Loucy (cell line): ENCODE results near the gene PPIF.

ENCODE experiments used
- H2AFZ ChIP-seq: fragments of 200-600 bp; sonication (generic); 2 replicates; pipeline ENCODE4 v1.6.0; 2016; ENCODE audit warnings: antibody characterized with exemption, mild to moderate bottlenecking, low read length, moderate library complexity
- H3F3A ChIP-seq: fragments of 200-600 bp; 2 replicates; pipeline ENCODE4 v1.6.0; 2016; ENCODE audit warnings: antibody characterized with exemption, low read depth, mild to moderate bottlenecking
- H3K27me3 ChIP-seq: fragments of 200-600 bp; sonication (generic); 2 replicates; pipeline ENCODE4 v1.6.1; 2014; ENCODE audit warnings: low read length, mild to moderate bottlenecking; ENCODE audit not compliant: insufficient read depth, poor library complexity, severe bottlenecking
- H3K36me3 ChIP-seq: fragments of 200-600 bp; sonication (generic); 2 replicates; pipeline ENCODE4 v1.6.1; 2016; ENCODE audit warnings: low read length; ENCODE audit not compliant: insufficient read depth
- H3K4me1 ChIP-seq: fragments of 200-600 bp; sonication (generic); 2 replicates; pipeline ENCODE4 v1.5.1; 2014; ENCODE audit warnings: low read length, mild to moderate bottlenecking; ENCODE audit not compliant: insufficient read depth, poor library complexity, severe bottlenecking
- H3K4me2 ChIP-seq: fragments of 200-600 bp; sonication (generic); 2 replicates; pipeline ENCODE4 v1.6.0; 2014; ENCODE audit warnings: antibody characterized with exemption, low read length, low read depth, mild to moderate bottlenecking; ENCODE audit not compliant: poor library complexity, severe bottlenecking
- H3K4me3 ChIP-seq: fragments of 200-600 bp; sonication (generic); 2 replicates; pipeline ENCODE4 v1.5.1; 2014; ENCODE audit warnings: low read length, mild to moderate bottlenecking, mixed read lengths; ENCODE audit not compliant: poor library complexity, severe bottlenecking
- H3K79me2 ChIP-seq: fragments of 200-600 bp; sonication (generic); 2 replicates; pipeline ENCODE4 v1.6.1; 2014; ENCODE audit warnings: low read length; ENCODE audit not compliant: insufficient read depth
- H3K9ac ChIP-seq: fragments of 200-600 bp; sonication (generic); 2 replicates; pipeline ENCODE4 v1.6.0; 2014; ENCODE audit warnings: mild to moderate bottlenecking, low read depth, low read length, moderate library complexity; ENCODE audit not compliant: poor library complexity, severe bottlenecking
- H3K9me2 ChIP-seq: fragments of 200-600 bp; sonication (generic); replicated peaks from 2 replicates; pipeline ENCODE4 v1.6.1; 2016; ENCODE audit warnings: low read depth, low read length, mixed read lengths
- H3K9me3 ChIP-seq: fragments of 200-600 bp; sonication (generic); 2 replicates; pipeline ENCODE4 v1.6.1; 2014; ENCODE audit warnings: mild to moderate bottlenecking, antibody characterized with exemption, low read length, low read depth; ENCODE audit not compliant: insufficient read depth
- H4K20me1 ChIP-seq: fragments of 200-600 bp; sonication (generic); 2 replicates; pipeline ENCODE4 v1.6.0; 2014; ENCODE audit warnings: antibody characterized with exemption, low read length, mild to moderate bottlenecking; ENCODE audit not compliant: insufficient read depth, poor library complexity, severe bottlenecking
- CTCF ChIP-seq: fragments of 200-600 bp; sonication (generic); conservative IDR thresholded peaks from 2 replicates; pipeline ENCODE4 v1.5.1; 2014; ENCODE audit warnings: mild to moderate bottlenecking, antibody characterized with exemption, low read length
- EZH2phosphoT487 ChIP-seq: fragments of 200-600 bp; IDR thresholded peaks from 2 replicates; pipeline ENCODE4 v1.6.1; 2018; ENCODE audit warnings: antibody characterized with exemption, mild to moderate bottlenecking, moderate library complexity, borderline replicate concordance

PPIF gene

DNA sequence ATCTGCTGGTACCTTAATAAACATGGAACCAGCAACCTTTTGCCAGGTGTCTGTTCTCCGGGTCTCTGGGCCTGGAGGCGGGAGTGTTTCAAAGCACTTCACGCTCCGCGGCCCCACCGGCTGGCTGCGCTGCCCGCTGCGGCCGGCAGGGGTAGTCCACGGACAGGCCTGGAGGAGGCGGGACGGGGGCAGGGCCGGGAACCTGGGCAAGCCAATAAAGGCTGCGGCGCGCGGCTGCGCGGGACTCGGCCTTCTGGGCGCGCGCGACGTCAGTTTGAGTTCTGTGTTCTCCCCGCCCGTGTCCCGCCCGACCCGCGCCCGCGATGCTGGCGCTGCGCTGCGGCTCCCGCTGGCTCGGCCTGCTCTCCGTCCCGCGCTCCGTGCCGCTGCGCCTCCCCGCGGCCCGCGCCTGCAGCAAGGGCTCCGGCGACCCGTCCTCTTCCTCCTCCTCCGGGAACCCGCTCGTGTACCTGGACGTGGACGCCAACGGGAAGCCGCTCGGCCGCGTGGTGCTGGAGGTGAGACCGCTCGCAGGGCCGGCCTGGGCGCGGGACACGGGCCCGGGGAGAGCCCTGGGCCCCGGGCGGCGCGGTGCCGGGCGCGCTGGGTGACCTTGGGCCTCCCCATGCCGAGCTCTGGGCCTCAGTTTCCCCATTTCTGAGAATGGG, at the start of gene PPIF:
PPIF (plus strand) TSS at position 244 of the 668 bp plus-strand sequence; CDS start at position 324, 80 bp downstream.
- TF ChIP-seq CTCF (peak; percentile 77), EZH2phosphoT487 (no peak)
- Histone ChIP-seq H3K9me3 (no peaks in the 10 kb centered on the region), H3K79me2 (peaks cover 60% of the 10 kb centered on the region), H3K9ac (peak within 1 kb of the TSS; percentile 99), H3K4me3 (peak within 1 kb of the TSS; percentile 92), H3K36me3 (peaks cover 30% of the 10 kb centered on the region), H2AFZ (peak within 1 kb of the TSS; percentile 53), H3F3A (no peaks in the 10 kb centered on the region), H3K4me1 (peaks cover 49% of the 10 kb centered on the region), H3K4me2 (peak within 1 kb of the TSS; percentile 98), H3K27me3 (peaks cover 4% of the 10 kb centered on the region), H3K9me2 (no peaks in the 10 kb centered on the region), H4K20me1 (peaks cover 46% of the 10 kb centered on the region)

DNA sequence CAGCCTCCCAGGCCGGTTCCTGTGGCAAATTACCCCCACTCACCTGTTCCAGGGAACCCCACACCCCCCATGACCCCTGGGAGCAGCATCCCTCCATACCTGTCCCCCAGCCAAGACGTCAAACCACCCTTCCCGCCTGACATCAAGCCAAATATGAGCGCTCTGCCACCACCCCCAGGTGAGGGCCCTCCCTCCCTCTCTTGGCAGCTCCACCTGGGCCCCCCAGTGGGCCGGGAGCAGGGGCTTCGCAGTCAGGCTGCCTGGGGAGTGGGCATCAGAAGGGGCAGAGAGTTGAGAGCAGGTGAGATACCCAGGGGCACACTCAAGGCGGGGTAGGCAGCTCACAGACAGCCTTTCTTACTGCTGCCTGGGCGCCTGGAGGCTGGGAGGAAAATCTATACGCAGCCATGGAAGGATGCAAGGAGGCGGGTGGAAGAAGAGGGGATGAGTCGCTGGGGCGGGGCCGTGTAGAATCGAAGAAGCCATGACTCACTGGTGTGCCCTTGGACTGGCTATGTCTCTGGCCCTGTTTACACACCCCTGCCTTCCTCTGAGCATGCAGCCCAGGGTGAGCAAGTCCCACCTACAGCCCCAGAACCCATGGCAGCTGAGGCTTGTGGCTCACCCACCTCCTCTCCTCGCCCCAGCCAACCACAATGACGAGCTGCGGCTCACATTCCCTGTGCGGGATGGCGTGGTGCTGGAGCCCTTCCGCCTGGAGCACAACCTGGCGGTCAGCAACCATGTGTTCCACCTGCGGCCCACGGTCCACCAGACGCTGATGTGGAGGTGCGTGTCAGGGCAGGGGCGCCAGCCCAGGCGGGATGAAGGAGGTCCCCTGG, 48.6 kb upstream of the PPIF start:
- Histone ChIP-seq H3K9ac (no peak overlapping the region), H4K20me1 (no peaks in the 10 kb centered on the region), H3K27me3 (no peaks in the 10 kb centered on the region), H3K9me3 (no peaks in the 10 kb centered on the region), H3K4me2 (no peak overlapping the region), H2AFZ (no peak overlapping the region), H3F3A (no peaks in the 10 kb centered on the region), H3K36me3 (peaks cover 97% of the 10 kb centered on the region; the same call in 1 of the 2 replicates), H3K9me2 (no peaks in the 10 kb centered on the region), H3K4me3 (no peak overlapping the region), H3K4me1 (no peaks in the 10 kb centered on the region), H3K79me2 (no peaks in the 10 kb centered on the region)
- TF ChIP-seq CTCF (no peak), EZH2phosphoT487 (no peak)

DNA sequence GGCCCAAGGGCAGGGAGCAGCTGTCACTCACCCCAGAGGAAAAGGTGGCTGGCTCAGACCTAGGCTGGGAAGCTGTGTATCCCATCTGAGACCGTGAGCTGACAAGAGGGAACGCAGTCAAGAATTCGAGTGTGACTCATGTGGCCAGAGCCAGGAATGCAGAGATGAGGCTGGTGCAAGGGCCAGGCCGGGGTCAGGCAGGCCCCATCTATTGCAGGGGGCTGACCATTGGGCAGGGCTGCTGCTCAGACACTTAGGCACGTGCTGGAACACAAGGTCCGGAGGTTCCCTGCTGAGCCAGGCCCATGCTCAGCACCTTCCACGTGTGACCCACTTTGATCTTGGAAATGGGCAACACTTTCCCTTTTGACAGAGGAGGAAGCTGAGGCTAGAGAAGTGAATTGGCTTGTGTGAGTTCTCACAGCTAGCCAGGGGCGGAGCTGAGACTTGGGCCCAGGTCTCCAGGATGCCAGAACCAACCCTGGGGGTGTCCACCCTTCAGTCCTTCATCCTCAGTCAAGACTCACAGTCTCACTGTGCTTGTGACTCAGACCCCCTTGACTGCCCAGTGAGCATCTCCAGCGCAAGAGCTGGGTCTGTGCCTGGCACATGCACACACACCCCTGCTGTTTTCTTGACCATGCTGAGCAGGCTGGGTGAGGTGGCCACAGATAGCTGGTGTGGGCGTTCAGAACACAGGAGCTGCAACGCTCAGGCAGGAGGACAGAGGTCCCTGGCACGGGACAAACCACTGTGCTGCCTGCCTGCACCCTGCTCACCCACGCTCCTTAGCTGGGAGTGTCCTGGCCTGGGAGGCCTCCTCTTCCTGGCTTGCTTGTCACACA, 47.6 kb upstream of the PPIF start:
- Histone ChIP-seq H3K27me3 (no peaks in the 10 kb centered on the region), H4K20me1 (no peaks in the 10 kb centered on the region), H3K36me3 (peaks cover 97% of the 10 kb centered on the region; the same call in 1 of the 2 replicates), H3K9ac (no peak overlapping the region), H3K79me2 (no peaks in the 10 kb centered on the region), H3F3A (no peaks in the 10 kb centered on the region), H3K4me2 (no peak overlapping the region), H3K4me1 (no peaks in the 10 kb centered on the region), H3K9me2 (no peaks in the 10 kb centered on the region), H3K4me3 (no peak overlapping the region), H3K9me3 (no peaks in the 10 kb centered on the region), H2AFZ (no peak overlapping the region)
- TF ChIP-seq CTCF (no peak), EZH2phosphoT487 (no peak)
